ENCODE data around the gene AOPEP.

Gene AOPEP

GRCh38 chr9:95043826-95044225 lies 317.3 kb downstream of the AOPEP start:
- Histone ChIP-seq H3F3A (ENCODE audit: low read depth) (0 out of 2 replicates have a peak, but pooled peaks cover 5% of the 10 kb centered on the region), H3K36me3 (ENCODE audit: insufficient read depth, low read length) (no peaks in the 10 kb centered on the region), H4K20me1 (ENCODE audit: insufficient read depth, low read length, poor library complexity, severe bottlenecking) (no peaks in the 10 kb centered on the region), H3K79me2 (ENCODE audit: insufficient read depth, low read length) (no peaks in the 10 kb centered on the region), H2AFZ (ENCODE audit: low read length) (no peak overlapping the region), H3K9ac (ENCODE audit: low read depth, low read length, poor library complexity, severe bottlenecking) (no peak overlapping the region), H3K4me1 (ENCODE audit: insufficient read depth, low read length, poor library complexity, severe bottlenecking) (peaks cover 7% of the 10 kb centered on the region), H3K9me3 (ENCODE audit: insufficient read depth, low read depth, low read length) (no peaks in the 10 kb centered on the region), H3K27me3 (ENCODE audit: insufficient read depth, low read length, poor library complexity, severe bottlenecking) (no peaks in the 10 kb centered on the region), H3K4me3 (ENCODE audit: low read length, poor library complexity, severe bottlenecking) (no peak overlapping the region), H3K9me2 (replicated peaks; ENCODE audit: low read depth, low read length) (no peaks in the 10 kb centered on the region), H3K4me2 (ENCODE audit: low read depth, low read length, poor library complexity, severe bottlenecking) (no peak overlapping the region)
- TF ChIP-seq EZH2phosphoT487 (IDR thresholded peaks at IDR 0.05; ENCODE audit: borderline replicate concordance) = no peak
- TF ChIP-seq CTCF (conservative IDR thresholded peaks at IDR 0.05; ENCODE audit: low read length) = no peak

GRCh38 chr9:95044731-95045508 lies 318.4 kb downstream of the AOPEP start:
- TF ChIP-seq EZH2phosphoT487 (IDR thresholded peaks at IDR 0.05; ENCODE audit: borderline replicate concordance) (no peak), CTCF (conservative IDR thresholded peaks at IDR 0.05; ENCODE audit: low read length) (no peak)
- Histone ChIP-seq H3K4me1 (ENCODE audit: insufficient read depth, low read length, poor library complexity, severe bottlenecking) (peaks cover 7% of the 10 kb centered on the region), H4K20me1 (ENCODE audit: insufficient read depth, low read length, poor library complexity, severe bottlenecking) (no peaks in the 10 kb centered on the region)

GRCh38 chr9:95045751-95046150 lies 319.3 kb downstream of the AOPEP start:
- Histone ChIP-seq H3K27me3 (ENCODE audit: insufficient read depth, low read length, poor library complexity, severe bottlenecking) (no peaks in the 10 kb centered on the region), H3K9me3 (ENCODE audit: insufficient read depth, low read depth, low read length) (no peaks in the 10 kb centered on the region), H3K36me3 (ENCODE audit: insufficient read depth, low read length) (no peaks in the 10 kb centered on the region), H2AFZ (ENCODE audit: low read length) (no peak overlapping the region), H3F3A (ENCODE audit: low read depth) (0 out of 2 replicates have a peak, but pooled peaks cover 5% of the 10 kb centered on the region), H3K9ac (ENCODE audit: low read depth, low read length, poor library complexity, severe bottlenecking) (no peak overlapping the region), H3K9me2 (replicated peaks; ENCODE audit: low read depth, low read length) (no peaks in the 10 kb centered on the region), H4K20me1 (ENCODE audit: insufficient read depth, low read length, poor library complexity, severe bottlenecking) (no peaks in the 10 kb centered on the region), H3K4me3 (ENCODE audit: low read length, poor library complexity, severe bottlenecking) (no peak overlapping the region), H3K4me2 (ENCODE audit: low read depth, low read length, poor library complexity, severe bottlenecking) (no peak overlapping the region), H3K4me1 (ENCODE audit: insufficient read depth, low read length, poor library complexity, severe bottlenecking) (peaks cover 7% of the 10 kb centered on the region), H3K79me2 (ENCODE audit: insufficient read depth, low read length) (no peaks in the 10 kb centered on the region; the same call in 1 of the 2 replicates)
- TF ChIP-seq CTCF (conservative IDR thresholded peaks at IDR 0.05; ENCODE audit: low read length) (no peak), EZH2phosphoT487 (IDR thresholded peaks at IDR 0.05; ENCODE audit: borderline replicate concordance) (no peak)

More at GRCh38 chr9:95044731-95045508, 318.4 kb downstream of the AOPEP start:
- Histone ChIP-seq H3K9ac (ENCODE audit: low read depth, low read length, poor library complexity, severe bottlenecking) (no peak overlapping the region), H3K9me2 (replicated peaks; ENCODE audit: low read depth, low read length) (no peaks in the 10 kb centered on the region), H3F3A (ENCODE audit: low read depth) (0 out of 2 replicates have a peak, but pooled peaks cover 5% of the 10 kb centered on the region), H3K9me3 (ENCODE audit: insufficient read depth, low read depth, low read length) (no peaks in the 10 kb centered on the region), H3K4me3 (ENCODE audit: low read length, poor library complexity, severe bottlenecking) (no peak overlapping the region), H3K27me3 (ENCODE audit: insufficient read depth, low read length, poor library complexity, severe bottlenecking) (no peaks in the 10 kb centered on the region), H3K79me2 (ENCODE audit: insufficient read depth, low read length) (no peaks in the 10 kb centered on the region), H3K4me2 (ENCODE audit: low read depth, low read length, poor library complexity, severe bottlenecking) (no peak overlapping the region), H3K36me3 (ENCODE audit: insufficient read depth, low read length) (no peaks in the 10 kb centered on the region), H2AFZ (ENCODE audit: low read length) (no peak overlapping the region)
